ENCODE data around the gene CLASP1.
"Not testable (repeated sequence)": the region's sequence is repeated elsewhere in the genome, so short reads cannot be mapped to it uniquely, and the experiment has no call there.

Gene CLASP1

GRCh38 chr2:121694398-121695170 lies 45.3 kb upstream of the CLASP1 start:
- H3K27me3 Mint-ChIP-seq (ENCODE audit: low read depth) = no peaks in the 10 kb centered on the region
- peaks cover 14% of the 10 kb centered on the region for H3K4me1 Mint-ChIP-seq
- H3K9me3 Mint-ChIP-seq = no peaks in the 10 kb centered on the region
- no peak for TF ChIP-seq CTCF (IDR thresholded peaks at IDR 0.05; ENCODE audit: unreplicated experiment in 3 of 3)
- no peaks in the 10 kb centered on the region for H3K36me3 Mint-ChIP-seq (ENCODE audit: low read depth)
- no peak overlapping the region for H3K27ac Mint-ChIP-seq
- H3K4me3 Mint-ChIP-seq = no peak overlapping the region

- H3K36me3 Mint-ChIP-seq (ENCODE audit: low read depth); H3K27me3 Mint-ChIP-seq (ENCODE audit: low read depth): not testable (repeated sequence)
Observed at GRCh38 chr2:121690572-121690971, 41.3 kb upstream of the CLASP1 start.

DNA sequence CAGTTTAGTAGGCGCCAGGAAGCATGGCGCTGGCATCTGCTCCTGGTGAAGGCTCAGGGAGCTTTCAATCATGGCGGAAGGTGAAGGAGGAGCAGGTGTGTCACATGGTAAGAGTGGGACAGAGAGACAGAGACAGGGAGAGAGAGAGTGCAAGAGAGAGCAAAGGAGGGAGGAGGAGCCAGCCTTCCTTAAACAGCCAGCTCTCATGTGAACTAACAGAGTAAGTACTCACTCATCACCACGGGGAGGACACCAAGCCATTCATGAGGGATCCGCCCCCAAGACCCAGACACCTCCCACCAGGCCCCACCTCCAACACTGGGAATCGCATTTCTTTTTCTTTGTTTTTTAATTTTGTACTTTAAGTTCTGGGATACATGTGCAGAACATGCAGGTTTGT lies 40.8 kb upstream of the CLASP1 start:
- Mint-ChIP-seq H3K4me3 (no peak overlapping the region), H3K27me3 (ENCODE audit: low read depth) (no peaks in the 10 kb centered on the region), H3K9me3 (no peaks in the 10 kb centered on the region), H3K4me1 (peaks cover 4% of the 10 kb centered on the region), H3K27ac (no peak overlapping the region), H3K36me3 (ENCODE audit: low read depth) (no peaks in the 10 kb centered on the region)
- no peak for TF ChIP-seq CTCF (IDR thresholded peaks at IDR 0.05; ENCODE audit: unreplicated experiment in 3 of 3)

More at GRCh38 chr2:121690572-121690971, 41.3 kb upstream of the CLASP1 start:
- H3K4me3 Mint-ChIP-seq, H3K4me1 Mint-ChIP-seq, H3K27ac Mint-ChIP-seq, H3K9me3 Mint-ChIP-seq: not testable (repeated sequence)

DNA sequence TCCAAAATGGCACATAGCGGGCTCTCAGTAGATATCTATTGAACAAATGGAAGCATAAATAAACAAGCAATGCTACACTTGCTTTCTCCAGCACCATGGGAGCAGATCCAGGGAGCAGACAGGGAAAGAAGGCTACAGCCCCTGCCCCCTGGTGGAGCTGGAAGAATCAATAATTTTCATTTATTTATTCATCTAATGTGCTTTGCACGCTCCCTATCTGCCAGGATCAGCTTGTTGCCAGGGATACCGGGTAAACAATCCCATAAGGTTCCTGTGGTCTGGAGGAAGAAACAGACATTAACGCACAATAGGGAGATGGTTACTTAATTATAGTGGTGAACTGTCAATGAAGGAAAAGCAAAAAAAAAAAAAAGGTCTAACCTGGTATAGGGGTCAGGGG lies 40.1 kb upstream of the CLASP1 start:
- Mint-ChIP-seq H3K27me3 (ENCODE audit: low read depth) (no peaks in the 10 kb centered on the region), H3K36me3 (ENCODE audit: low read depth) (peaks cover under 1% of the 10 kb centered on the region), H3K9me3 (peaks cover under 1% of the 10 kb centered on the region), H3K4me1 (peaks cover 5% of the 10 kb centered on the region), H3K27ac (peak overlapping the region in 1 of 3 experiments; percentile 33), H3K4me3 (no peak overlapping the region)
- peak in 2 of 3 experiments; percentile 22 to 26 for TF ChIP-seq CTCF (IDR thresholded peaks at IDR 0.05; ENCODE audit: unreplicated experiment in 3 of 3)

GRCh38 chr2:121688820-121689219 lies 39.6 kb upstream of the CLASP1 start:
- Mint-ChIP-seq H3K4me3 (no peak overlapping the region), H3K9me3 (peaks cover 6% of the 10 kb centered on the region), H3K4me1 (peaks cover 7% of the 10 kb centered on the region), H3K27ac (no peak overlapping the region), H3K27me3 (ENCODE audit: low read depth) (no peaks in the 10 kb centered on the region), H3K36me3 (ENCODE audit: low read depth) (peaks cover 6% of the 10 kb centered on the region)
- TF ChIP-seq CTCF (IDR thresholded peaks at IDR 0.05; ENCODE audit: unreplicated experiment in 3 of 3) = no peak

DNA sequence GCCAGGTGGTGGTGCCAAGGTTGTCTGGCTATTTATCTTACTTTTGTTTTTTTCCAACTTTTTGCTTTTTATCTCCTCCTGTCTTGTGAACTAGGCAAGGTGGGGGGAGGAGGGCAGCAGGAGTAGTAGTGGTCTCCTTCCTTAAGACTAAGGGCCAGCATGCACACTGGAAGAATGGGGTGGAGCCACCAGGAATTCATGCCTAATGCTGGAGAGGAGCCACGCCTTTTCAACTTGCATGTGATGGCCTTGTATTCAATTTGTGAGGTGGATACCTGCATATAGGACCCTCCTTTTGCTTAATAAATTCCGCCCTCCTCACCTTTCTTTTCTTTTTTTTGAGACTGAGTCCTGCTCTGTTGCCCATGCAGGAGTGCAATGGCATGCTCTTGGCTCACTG lies 37.6 kb upstream of the CLASP1 start:
- H3K9me3 Mint-ChIP-seq = peaks cover 15% of the 10 kb centered on the region
- no peak overlapping the region for H3K27ac Mint-ChIP-seq
- no peaks in the 10 kb centered on the region for H3K27me3 Mint-ChIP-seq (ENCODE audit: low read depth)
- no peak overlapping the region for H3K4me3 Mint-ChIP-seq
- H3K4me1 Mint-ChIP-seq = peaks cover 12% of the 10 kb centered on the region
- no peak for TF ChIP-seq CTCF (IDR thresholded peaks at IDR 0.05; ENCODE audit: unreplicated experiment in 3 of 3)
- peaks cover 13% of the 10 kb centered on the region for H3K36me3 Mint-ChIP-seq (ENCODE audit: low read depth)
